LNCaP clone FGC (cell line): Measurements from ENCODE around the gene PIEZO1.

ENCODE experiments used
- DNase-seq: peaks from one replicate; pipeline ENCODE4 v3.0.0-alpha.2; 2011; ENCODE audit warnings: low read depth
- H3K4me3 ChIP-seq: 2 replicates; pipeline ENCODE4 v1.5.1; 2011; ENCODE audit warnings: mild to moderate bottlenecking, low read depth, low read length, control low read depth
- TF ChIP-seq, protein P1 (sequence below): IDR thresholded peaks from 2 replicates; pipeline ENCODE4 v1.5.1; 2012; ENCODE audit warnings: mild to moderate bottlenecking; ENCODE audit not compliant: control insufficient read depth, insufficient read depth; ENCODE audit errors: extremely low read depth

Gene PIEZO1

DNA sequence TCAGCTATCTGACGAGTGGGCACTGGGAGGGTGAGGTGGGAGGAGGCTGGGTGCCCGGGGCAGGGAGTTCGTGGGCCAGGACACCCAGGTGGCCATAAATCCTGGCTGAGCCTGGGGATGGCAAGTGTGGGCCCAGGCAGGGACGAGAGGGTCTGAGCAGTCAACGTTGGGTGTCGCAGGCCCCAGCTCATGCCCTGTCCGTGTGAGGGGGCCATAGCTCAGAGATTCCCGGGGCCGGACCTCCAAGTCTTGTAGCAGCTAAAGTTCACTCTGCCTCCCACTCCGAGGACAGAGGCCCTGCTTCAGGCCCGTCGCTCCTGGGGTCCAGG, 44.3 kb downstream of the PIEZO1 start:
- TF ChIP-seq, protein P1, sequence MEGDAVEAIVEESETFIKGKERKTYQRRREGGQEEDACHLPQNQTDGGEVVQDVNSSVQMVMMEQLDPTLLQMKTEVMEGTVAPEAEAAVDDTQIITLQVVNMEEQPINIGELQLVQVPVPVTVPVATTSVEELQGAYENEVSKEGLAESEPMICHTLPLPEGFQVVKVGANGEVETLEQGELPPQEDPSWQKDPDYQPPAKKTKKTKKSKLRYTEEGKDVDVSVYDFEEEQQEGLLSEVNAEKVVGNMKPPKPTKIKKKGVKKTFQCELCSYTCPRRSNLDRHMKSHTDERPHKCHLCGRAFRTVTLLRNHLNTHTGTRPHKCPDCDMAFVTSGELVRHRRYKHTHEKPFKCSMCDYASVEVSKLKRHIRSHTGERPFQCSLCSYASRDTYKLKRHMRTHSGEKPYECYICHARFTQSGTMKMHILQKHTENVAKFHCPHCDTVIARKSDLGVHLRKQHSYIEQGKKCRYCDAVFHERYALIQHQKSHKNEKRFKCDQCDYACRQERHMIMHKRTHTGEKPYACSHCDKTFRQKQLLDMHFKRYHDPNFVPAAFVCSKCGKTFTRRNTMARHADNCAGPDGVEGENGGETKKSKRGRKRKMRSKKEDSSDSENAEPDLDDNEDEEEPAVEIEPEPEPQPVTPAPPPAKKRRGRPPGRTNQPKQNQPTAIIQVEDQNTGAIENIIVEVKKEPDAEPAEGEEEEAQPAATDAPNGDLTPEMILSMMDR, result no peak
- no peak for DNase-seq
- H3K4me3 ChIP-seq, result no peak overlapping the region

DNA sequence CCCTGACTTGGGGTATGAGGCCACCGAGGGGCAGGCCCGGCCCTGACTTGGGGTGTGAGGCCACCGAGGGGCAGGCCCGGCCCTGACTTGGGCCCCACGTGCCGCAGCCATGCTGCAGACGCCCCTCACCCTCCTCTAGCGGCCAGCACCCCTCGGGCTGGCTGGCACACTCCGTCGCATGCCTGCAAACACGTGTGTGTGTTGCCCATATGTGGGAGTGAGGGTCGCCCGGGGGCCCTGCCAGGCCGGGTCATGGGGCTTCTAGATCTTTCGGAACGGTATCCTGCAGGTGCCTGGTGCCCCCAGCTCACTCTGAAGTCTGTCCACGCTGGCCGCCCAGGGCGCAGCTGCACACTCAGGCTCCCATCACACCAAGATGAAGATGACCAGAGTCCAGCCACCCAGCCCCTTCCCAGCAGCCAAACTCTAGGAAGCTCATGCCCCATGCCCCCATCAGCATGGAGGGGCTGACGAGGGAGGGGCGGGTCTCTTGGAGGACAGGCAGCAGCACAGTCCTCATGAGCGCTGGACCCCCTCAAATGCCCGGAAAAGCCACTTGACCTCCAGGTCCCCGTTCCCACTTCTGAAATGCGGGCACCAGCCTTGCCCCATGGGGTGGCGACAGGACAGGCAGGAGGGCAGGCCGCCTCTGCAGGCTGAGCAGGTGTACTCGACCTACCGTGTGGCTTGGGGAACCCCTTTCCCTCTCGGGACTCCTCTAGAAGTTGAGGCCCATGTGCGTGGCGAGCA, 44.9 kb downstream of the PIEZO1 start:
- TF ChIP-seq, protein P1, result no peak
- no peak overlapping the region for H3K4me3 ChIP-seq
- DNase-seq, result no peak

DNA sequence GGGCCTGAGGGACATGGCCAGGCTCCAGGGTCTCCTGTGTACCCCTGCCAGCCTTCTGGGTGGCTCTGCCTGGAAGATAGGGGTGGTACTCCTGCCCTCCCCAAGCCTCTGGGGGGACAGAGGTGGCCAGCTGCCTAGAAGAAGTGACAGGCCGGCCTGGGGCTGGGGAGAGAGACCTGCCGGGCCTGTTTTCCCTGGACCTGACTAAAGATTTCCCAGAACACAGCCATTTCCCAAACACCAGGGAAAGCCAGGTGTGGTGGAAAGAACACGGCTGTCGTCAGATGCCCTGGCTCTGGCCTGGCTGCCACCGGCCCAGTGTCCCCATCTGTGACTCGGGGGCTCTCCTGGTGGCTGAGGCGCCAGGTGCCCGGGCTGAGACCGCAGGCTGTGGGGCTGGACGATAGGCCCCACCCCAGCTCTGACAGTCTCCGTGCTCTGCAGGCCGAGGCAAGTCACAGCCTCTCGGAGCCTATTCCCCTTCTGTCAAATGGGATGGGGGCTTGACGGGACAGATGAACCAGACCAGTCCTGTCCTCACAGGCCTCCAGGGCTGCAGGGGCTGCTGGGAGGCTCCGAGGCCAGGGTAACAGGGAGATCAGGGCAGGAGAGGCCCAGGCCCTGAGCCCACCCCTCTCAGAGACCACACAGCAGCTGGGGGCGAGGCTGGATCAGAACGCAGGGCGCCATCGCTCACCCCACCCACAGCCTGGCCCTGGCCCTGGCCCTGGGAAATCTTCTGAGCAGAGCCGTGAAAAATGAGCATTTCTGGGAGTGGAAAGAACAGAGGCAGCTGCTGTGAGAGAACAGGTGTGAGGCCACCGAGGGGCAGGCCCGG, 45.7 kb downstream of the PIEZO1 start:
- DNase-seq, result no peak
- TF ChIP-seq, protein P1, result no peak
- no peak overlapping the region for H3K4me3 ChIP-seq

DNA sequence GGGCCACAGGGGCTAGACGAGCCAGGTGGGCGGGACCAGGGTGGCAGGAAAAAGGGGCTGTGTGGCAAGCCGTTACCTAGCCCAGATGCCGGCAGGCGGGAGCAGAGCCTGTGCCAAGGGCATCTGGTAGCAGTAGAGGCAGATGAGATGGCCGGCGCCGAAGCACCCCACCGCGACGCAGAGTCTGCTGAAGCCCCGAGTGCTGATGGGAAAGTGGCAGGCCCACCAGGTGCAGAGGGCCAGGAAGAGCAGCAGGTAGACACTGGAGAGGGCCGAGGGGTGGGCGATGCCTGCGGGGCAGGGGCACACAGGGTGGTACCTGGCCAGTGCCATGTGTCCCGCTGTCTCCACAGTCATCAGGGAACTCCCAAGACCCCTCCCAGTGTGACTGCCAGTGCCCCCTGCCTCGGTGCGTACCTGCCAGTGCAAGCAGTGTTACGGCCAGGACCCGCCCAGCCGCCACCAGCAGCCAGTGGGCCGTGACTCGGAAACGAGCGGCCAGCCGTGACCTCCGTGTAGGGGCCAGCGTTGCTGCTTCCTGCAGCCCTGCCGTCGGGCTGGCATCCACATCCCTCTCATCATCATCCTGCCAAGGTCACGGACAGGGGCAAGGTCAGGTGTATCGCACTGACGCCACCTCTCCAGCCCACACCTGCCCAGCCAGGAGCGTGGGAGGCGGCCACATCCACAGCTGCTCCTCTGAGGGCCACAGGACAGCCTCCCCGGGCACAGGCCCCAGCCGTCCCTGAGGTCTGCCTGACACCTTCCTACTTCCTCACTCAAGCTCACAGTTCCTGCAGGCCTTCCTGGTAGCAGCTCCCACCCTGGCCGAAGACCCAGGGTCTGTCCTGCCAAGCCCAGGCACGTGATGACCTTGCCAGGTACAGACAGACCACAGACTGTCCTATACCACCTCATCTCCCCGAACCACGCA, 46.6 kb downstream of the PIEZO1 start:
- TF ChIP-seq, protein P1, result no peak
- no peak for DNase-seq
- no peak overlapping the region for H3K4me3 ChIP-seq

DNA sequence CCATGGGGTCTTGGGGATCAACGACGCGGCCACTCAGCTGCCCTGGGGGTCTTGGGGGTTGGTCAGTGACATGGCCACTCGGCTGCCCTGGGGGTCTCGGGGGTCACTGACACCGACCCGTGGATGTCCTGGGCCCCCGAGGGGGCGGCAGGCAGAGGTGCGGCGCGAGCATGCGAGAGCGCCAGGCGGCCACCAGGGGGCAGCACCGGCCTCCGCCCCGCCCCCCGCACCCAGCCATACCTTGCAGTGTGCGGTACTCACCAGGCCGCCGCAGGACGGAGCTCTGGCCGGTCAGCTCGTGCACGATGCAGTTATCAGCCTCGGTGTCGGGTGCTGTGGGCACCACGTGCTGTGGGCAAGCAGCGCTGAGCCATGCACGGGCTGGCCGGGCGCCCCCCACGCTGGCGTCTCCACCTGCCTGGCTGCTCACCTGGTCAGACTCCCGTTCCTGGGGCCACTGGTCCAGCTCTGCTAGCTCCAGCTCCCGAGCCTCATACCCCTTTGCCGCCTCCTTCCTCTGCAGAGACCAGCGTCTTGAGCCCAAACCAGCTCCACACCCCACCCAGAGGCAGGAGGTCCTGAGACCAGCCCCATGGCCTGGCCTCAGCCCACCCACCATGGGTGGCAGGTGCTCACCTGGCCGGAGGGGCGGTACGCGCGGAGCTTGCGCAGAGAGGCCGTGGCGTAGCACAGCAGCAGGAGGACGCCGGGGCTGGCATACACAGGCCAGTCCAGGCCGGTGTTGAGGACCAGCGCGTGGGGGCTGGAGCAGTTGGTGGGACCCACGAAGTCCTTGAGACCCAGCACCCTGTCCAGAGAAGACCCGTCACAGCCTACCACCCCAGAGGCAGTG, 47.5 kb downstream of the PIEZO1 start:
- no peak for DNase-seq
- H3K4me3 ChIP-seq, result no peak overlapping the region
- TF ChIP-seq, protein P1, result peak; percentile 97

DNA sequence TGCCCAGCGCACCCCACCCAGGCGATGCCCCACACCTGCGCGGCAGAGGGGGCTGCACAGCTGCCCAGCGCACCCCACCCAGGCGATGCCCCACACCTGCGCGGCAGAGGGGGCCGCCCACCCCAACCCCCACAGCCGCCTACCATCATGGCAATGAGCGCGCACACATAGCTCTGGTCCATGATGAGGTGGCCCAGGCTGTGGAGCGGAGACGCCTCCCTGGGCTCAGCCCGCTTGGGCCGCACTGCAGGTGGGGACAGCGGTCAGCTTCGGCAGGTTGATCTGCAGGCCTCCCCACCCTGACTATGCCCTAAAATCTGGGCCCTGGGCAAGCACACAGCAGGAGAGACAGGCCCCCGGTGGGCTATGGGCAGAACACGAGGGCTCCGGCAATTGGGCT, 48.5 kb downstream of the PIEZO1 start:
- TF ChIP-seq, protein P1, result no peak
- H3K4me3 ChIP-seq, result no peak overlapping the region
- DNase-seq, result no peak
